Bronchial epithelial cell (primary cell): Measurements from ENCODE around the gene PTPRN2. TPM values are rescaled to one million over a fixed set of nuclear protein-coding genes. Genes with fewer than 3 reads are reported as not detected.

Experiments used
- DNase-seq: peaks from one replicate; pipeline ENCODE4 v3.0.0-alpha.2; 2010; ENCODE audit warnings: low read depth
- FAIRE-seq: peaks from 2 replicates; lab custom pipeline; 2011; peaks lifted over from hg19 to GRCh38; lab: Jason Lieb, UNC
- H3K27me3 ChIP-seq: 2 replicates; pipeline ENCODE4 v1.5.1; 2011; ENCODE audit warnings: low read length; ENCODE audit not compliant: control insufficient read depth, insufficient read depth
- H3K36me3 ChIP-seq: 2 replicates; pipeline ENCODE4 v1.5.1; 2011; ENCODE audit warnings: low read length; ENCODE audit not compliant: control insufficient read depth, insufficient read depth
- H3K4me3 ChIP-seq: 2 replicates; pipeline ENCODE4 v1.5.1; 2011; ENCODE audit warnings: mild to moderate bottlenecking, low read depth, low read length, control low read depth
- total RNA-seq: library from RNA; depleted of rRNA; stranded (reverse); fragments of >200 nt; gene quantifications from 2 replicates; pipeline ENCODE4 v1.2.1, GENCODE V29; 2014
- TF ChIP-seq, protein P1 (sequence below): IDR thresholded peaks from 2 replicates; pipeline ENCODE4 v1.5.1; 2011; ENCODE audit warnings: mild to moderate bottlenecking, moderate library complexity, low read length, control low read depth, inconsistent platforms; ENCODE audit not compliant: insufficient read depth, severe bottlenecking

Gene PTPRN2
- total RNA-seq, 1 donor from 2014 or later, result 1.1 TPM

DNA sequence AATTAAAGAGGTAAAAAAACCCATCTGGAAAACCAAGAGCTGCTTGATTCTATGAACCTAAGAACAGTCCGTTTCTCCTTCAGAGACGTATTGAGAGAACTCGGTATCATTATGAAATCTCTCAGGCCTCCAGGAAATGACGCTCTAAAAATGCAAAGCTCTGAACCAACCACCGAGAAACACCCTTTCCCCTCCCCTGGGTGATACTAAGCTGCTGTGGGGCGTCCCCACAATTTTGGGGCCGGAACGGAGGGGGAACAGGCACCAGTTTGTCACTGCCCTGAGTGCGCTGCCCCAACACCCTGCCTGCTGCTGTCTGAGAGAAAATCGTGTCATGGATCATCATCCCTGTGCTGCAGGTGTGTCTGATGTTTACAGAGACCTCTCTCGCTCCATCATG is 741.4 kb downstream of the PTPRN2 start:
- Histone ChIP-seq H3K36me3 (no peaks in the 10 kb centered on the region), H3K27me3 (no peaks in the 10 kb centered on the region), H3K4me3 (no peak overlapping the region)
- DNase-seq (no peak), FAIRE-seq (no peak)
- TF ChIP-seq, protein P1, sequence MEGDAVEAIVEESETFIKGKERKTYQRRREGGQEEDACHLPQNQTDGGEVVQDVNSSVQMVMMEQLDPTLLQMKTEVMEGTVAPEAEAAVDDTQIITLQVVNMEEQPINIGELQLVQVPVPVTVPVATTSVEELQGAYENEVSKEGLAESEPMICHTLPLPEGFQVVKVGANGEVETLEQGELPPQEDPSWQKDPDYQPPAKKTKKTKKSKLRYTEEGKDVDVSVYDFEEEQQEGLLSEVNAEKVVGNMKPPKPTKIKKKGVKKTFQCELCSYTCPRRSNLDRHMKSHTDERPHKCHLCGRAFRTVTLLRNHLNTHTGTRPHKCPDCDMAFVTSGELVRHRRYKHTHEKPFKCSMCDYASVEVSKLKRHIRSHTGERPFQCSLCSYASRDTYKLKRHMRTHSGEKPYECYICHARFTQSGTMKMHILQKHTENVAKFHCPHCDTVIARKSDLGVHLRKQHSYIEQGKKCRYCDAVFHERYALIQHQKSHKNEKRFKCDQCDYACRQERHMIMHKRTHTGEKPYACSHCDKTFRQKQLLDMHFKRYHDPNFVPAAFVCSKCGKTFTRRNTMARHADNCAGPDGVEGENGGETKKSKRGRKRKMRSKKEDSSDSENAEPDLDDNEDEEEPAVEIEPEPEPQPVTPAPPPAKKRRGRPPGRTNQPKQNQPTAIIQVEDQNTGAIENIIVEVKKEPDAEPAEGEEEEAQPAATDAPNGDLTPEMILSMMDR, result no peak

DNA sequence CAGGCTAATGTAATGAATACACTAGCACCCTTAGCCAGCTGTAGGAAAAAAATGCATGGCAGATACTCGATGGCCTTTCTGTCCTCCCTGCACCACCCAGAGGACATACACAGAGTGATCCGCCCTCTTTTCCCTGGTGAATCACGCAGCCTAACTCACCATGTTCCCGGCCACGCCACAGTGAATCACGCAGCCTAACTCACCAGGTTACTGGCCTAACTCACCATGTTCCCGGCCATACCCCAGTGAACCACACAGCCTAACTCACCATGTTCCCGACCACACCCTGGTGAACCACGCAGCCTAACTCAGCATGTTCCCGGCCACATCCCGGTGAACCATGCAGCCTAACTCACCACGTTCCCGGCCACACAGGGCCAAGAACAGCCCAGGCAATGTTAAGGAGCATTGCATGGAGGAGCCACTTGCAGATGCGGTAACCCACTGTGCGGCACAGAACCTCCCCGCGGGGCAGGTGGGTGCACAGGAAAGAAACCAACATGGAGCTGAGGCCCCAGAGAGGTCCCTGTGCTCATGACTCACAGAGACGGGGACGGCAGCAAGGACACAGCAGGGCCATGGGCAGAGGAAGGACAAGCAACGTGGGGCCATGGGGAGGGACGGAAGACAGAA is 742.3 kb downstream of the PTPRN2 start:
- no peak overlapping the region for H3K4me3 ChIP-seq
- DNase-seq (no peak), FAIRE-seq (peak; percentile 64)
- TF ChIP-seq, protein P1, result no peak
- H3K27me3 ChIP-seq, result no peaks in the 10 kb centered on the region
- no peaks in the 10 kb centered on the region for H3K36me3 ChIP-seq

DNA sequence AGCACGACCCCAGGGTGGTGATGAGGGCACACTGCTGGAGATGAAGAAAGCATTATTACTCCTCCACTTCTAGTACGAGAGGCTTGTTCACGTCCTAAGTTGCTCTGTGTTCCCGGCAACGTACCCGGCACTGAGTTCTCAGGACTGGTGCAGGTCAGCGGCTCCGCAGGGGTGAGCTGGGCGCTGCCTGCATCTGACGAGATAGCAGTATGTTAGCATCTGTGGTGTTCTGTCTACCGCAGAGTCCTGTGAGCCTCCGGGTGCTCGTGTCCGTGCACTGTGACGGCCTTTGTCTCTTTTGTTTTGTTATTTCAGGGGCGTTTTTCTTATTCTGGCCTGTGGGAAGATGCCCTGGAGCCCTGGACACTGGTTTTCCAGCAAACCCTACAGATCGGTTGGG is 743.0 kb downstream of the PTPRN2 start:
- H3K4me3 ChIP-seq, result no peak overlapping the region
- DNase-seq (no peak), FAIRE-seq (no peak)
- no peaks in the 10 kb centered on the region for H3K27me3 ChIP-seq
- TF ChIP-seq, protein P1, result no peak
- no peaks in the 10 kb centered on the region for H3K36me3 ChIP-seq

DNA sequence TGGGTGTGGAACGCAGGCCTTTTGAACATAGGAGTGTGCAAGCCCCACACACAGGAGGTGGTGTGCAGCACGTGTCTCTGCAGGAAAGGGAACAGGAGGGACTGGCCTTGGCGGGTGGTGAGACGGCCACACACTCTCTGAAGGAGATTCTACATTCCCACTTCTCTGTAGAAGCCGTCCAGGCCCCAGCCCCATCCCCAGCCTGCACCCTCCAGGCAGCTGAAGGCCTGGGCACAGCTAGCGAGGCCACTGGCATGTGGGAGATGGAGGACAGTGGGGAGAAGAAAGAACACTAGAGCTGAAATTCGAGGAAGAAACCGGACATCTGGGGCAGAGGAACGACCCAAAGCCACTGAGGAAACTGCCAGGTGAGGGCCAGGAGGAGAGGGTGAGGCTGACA is 743.5 kb downstream of the PTPRN2 start:
- H3K36me3 ChIP-seq, result no peaks in the 10 kb centered on the region
- FAIRE-seq (no peak), DNase-seq (no peak)
- no peak overlapping the region for H3K4me3 ChIP-seq
- TF ChIP-seq, protein P1, result no peak
- no peaks in the 10 kb centered on the region for H3K27me3 ChIP-seq

DNA sequence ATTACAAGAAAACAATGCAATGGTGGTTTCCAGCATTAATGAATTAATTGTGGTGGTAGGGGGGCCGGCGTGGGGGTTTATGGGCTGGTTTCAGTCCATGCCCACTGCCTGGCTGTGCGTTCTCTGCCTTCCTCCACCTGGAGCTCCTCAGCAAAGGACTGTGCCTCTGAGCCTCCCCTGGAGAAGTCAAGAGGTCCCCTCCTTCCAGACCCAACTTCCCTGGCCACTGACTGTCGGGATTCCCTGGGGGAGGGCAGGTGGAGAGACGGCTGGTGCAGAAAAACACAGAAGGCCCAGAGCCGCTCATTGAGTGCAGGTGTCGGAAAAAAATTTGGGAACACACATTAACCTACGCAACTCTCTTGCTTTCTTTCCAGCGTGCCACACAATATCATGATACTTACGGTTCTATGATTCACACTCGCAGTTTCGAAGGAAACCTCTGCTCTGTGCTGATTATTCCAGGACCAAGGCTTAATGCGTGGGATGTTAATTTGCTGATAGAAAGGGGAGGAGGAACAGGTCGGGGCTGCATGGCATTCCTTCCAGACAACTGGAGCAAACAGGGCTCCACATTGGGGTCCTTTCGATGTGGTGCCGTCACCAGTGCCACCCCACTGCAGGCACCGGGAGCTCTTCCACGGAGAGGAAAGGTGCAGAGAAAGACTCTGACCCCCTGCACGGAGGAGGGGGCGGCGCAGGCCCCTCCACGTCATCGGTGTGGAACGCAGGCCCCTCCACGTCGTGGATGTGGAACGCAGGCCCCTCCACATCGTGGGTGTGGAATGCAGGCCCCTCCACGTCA is 744.1 kb downstream of the PTPRN2 start:
- FAIRE-seq, result no peak
- DNase-seq, result no peak
- H3K4me3 ChIP-seq, result no peak overlapping the region
- H3K36me3 ChIP-seq, result no peaks in the 10 kb centered on the region
- H3K27me3 ChIP-seq, result no peaks in the 10 kb centered on the region
- TF ChIP-seq, protein P1, result no peak
